LNCAP (cell line): ENCODE data around the gene GLRA3.

Source experiments
- CTCF ChIP-seq: fragments of 450-650 bp; IDR thresholded peaks from 2 replicates; pipeline ENCODE4 v1.5.1; 2017; ENCODE audit warnings: mild to moderate bottlenecking

The GLRA3 gene

GRCh38 chr4:174739576-174739975 lies 89.5 kb downstream of the GLRA3 start:
- no peak for TF ChIP-seq CTCF

DNA sequence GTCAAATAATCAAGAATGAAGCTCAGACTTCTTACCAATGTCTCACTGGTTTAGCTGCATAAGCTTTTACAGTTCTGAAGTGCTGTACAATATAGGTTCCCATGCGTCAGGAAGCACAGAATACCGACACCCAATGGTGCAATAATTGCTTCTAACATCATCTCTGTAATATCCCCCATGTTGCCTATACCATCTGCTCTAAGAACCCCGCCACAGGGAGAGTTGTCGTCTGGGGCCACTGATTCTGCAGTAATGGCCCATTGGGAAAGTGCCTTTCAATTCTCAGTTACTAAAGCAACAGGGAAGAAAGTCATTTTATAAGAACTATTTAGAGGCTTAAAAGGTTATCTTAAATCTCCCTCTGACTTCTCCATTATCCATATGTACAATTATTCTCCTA lies 94.9 kb downstream of the GLRA3 start:
- no peak for TF ChIP-seq CTCF

DNA sequence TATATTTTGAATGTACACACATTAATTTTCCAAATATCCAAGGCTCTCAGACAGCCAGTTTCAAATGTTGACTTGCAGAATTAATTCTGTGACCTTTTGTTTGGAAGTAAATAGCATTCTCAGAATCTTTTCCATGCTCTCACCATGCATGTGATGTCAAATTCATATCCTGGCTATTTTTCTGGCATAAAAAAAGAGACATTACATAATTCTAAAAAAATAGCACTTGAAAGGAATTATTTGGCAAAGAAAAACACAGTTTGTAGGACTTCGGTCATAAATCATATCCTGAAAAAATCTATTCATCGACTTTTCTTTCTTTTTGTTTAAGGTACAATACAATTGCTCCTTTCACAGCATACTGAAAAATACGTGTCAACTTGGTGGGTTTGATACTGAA lies 111.2 kb downstream of the GLRA3 start:
- TF ChIP-seq CTCF, result no peak

GRCh38 chr4:174716986-174717770 lies 111.9 kb downstream of the GLRA3 start:
- no peak for TF ChIP-seq CTCF

DNA sequence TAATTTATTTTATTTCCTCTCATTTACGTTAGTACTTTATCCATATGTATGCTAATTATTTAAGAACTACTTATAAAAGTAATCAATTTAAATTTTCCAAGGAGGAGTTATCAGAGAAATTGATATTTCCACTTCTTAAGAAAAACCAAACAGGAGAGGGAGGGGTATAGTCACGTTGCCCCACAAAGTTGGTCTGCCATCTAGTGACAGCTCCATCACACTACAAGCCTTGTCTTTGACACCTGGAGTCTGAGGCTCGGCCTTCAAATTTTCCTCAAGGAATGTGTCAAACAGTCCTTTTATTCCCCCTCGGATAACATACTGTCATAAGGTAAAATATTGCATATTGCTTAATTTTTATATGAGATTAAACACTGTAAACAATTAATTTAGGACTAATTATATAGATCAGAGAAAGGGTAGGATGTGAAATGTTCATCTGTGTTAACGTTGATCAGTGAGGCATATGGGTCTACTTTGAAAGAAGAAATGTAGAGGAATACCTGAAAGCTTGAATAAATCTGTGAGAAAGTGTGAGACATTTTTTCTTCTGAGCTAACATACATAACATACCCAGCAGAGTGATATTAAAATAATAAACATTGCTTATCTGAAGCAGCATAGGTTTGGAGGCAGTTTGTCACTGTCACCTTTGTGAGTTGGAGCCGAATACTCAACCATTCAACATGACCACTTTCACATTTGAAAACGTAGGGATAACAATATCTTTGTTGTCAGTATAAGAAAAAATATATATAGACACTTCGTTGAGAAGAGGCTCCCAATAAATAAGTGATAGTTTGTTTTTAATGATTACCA lies 114.4 kb downstream of the GLRA3 start:
- peak; percentile 76 for TF ChIP-seq CTCF

- no peak for TF ChIP-seq CTCF
Measured at GRCh38 chr4:174713821-174714220, 115.2 kb downstream of the GLRA3 start.

- no peak for TF ChIP-seq CTCF
Measured at GRCh38 chr4:174713181-174713580, 115.9 kb downstream of the GLRA3 start.
